ENCODE results near the gene FAM167B.

GRCh38 chr1:32266921-32267591 lies 20.0 kb downstream of the FAM167B start:
- TF ChIP-seq POLR2A (IDR thresholded peaks at IDR 0.05) (no peak), CTCF (IDR thresholded peaks at IDR 0.05) (no peak)

All from thyroid gland (tissue), 4 donors.